HepG2 (cell line): ENCODE measurements around the gene PRIMPOL. TPM values are rescaled to one million over a fixed set of nuclear protein-coding genes. Genes with fewer than 3 reads are reported as not detected.
A peak's percentile ranks its signal among the peaks of the same experiment; 100 is the strongest.

ENCODE experiments used
- ATAC-seq: fragments of 200-7000 bp; cut with Tn5 transposase; 3 replicates; pipeline ENCODE4 v1.9.1; 2020; ENCODE audit warnings: mild to moderate bottlenecking, moderate library complexity
- BruUV-seq: library from RNA; stranded (reverse); fragments of 400-500 nt; replicated peaks from 2 replicates; lab custom pipeline; 2021; lab: Mats Ljungman, UMichigan
- CTCF ChIA-PET: fragments of 300-600 bp; formaldehyde crosslinking; extraction: SDS; loops from one replicate; lab custom pipeline; 2021; ENCODE audit warnings: low total read pairs, inconsistent platforms, low intra/inter-chr PET ratio; lab: Yijun Ruan, JAX
- POLR2A ChIA-PET: fragments of 350-600 bp; sonication (Branson Sonifier 250); formaldehyde crosslinking; loops from one replicate; lab custom pipeline; 2020; ENCODE audit warnings: antibody characterized with exemption, inconsistent platforms; lab: Yijun Ruan, JAX
- DNase-seq: peaks from one replicate; pipeline ENCODE4 v3.0.0-alpha.2; 2015; ENCODE audit warnings: low spot score
- FAIRE-seq: peaks from 3 replicates; lab custom pipeline; 2011; peaks lifted over from hg19 to GRCh38; lab: Jason Lieb, UNC
- H2AFZ ChIP-seq: one replicate; pipeline ENCODE4 v1.6.1; 2011; ENCODE audit warnings: low read length, inconsistent platforms
- H3K27ac ChIP-seq: fragments of 300-600 bp; 3 replicates; pipeline ENCODE4 v1.8.0; 2011; ENCODE audit warnings: mixed run types, mild to moderate bottlenecking, mixed read lengths, low read length, inconsistent platforms; ENCODE audit not compliant: insufficient read depth; ENCODE audit errors: extremely low read length
- H3K27me3 ChIP-seq, 2 experiments: fragments of 200-600 bp in 1 of 2; 2 replicates in 1 of 2; 3 replicates in 1 of 2; pipeline versions ENCODE4 v1.6.0 to v1.8.0; 2011; ENCODE audit warnings: low read length in 2 of 2, mild to moderate bottlenecking in 2 of 2, moderate library complexity in 2 of 2, inconsistent platforms in 1 of 2; ENCODE audit not compliant: insufficient read depth in 2 of 2, control insufficient read depth in 1 of 2
- H3K36me3 ChIP-seq, 2 experiments: fragments of 200-600 bp in 1 of 2; replicated peaks in 1 of 2; 2 replicates in 1 of 2; 3 replicates in 1 of 2; pipeline versions ENCODE4 v1.5.1 to v1.8.0; 2011; ENCODE audit warnings: low read length in 2 of 2, inconsistent platforms in 1 of 2; ENCODE audit not compliant: insufficient read depth in 2 of 2, control insufficient read depth in 1 of 2
- H3K4me1 ChIP-seq: 2 replicates; pipeline ENCODE4 v1.5.1; 2012; ENCODE audit warnings: low read length, inconsistent platforms; ENCODE audit not compliant: insufficient read depth
- H3K4me2 ChIP-seq: 2 replicates; pipeline ENCODE4 v1.6.0; 2011; ENCODE audit warnings: low read depth, low read length, inconsistent platforms
- H3K4me3 ChIP-seq, 3 experiments: fragments of 200-600 bp in 1 of 3; sonication (generic), shearing (Covaris generic) in 1 of 3; replicated peaks in 1 of 3; 2 replicates each; pipeline ENCODE4 v1.5.1; 2011 to 2016; ENCODE audit warnings: low read length in 3 of 3, inconsistent platforms in 2 of 3, low read depth in 2 of 3, mild to moderate bottlenecking in 2 of 3, control low read depth in 1 of 3, mixed read lengths in 1 of 3; ENCODE audit not compliant: insufficient read depth in 1 of 3
- H3K79me2 ChIP-seq: one replicate; pipeline ENCODE4 v1.6.1; 2011; ENCODE audit warnings: low read length, inconsistent platforms; ENCODE audit not compliant: insufficient read depth
- H3K9ac ChIP-seq: 2 replicates; pipeline ENCODE4 v1.6.0; 2011; ENCODE audit warnings: mild to moderate bottlenecking, low read depth, low read length, inconsistent platforms; ENCODE audit not compliant: insufficient read depth
- H3K9me3 ChIP-seq: 2 replicates; pipeline ENCODE4 v1.5.1; 2012; ENCODE audit warnings: mild to moderate bottlenecking, low read length
- H4K20me1 ChIP-seq: 2 replicates; pipeline ENCODE4 v1.6.0; 2011; ENCODE audit warnings: inconsistent platforms, mild to moderate bottlenecking, low read length, moderate library complexity; ENCODE audit not compliant: insufficient read depth
- MED1 ChIP-seq: sonication (generic); formaldehyde crosslinking; IDR thresholded peaks from 2 replicates; pipeline ENCODE4 v1.4.0; 2020; ENCODE audit warnings: missing genetic modification reagents
- RBM22 ChIP-seq: fragments of 200-400 bp; formaldehyde crosslinking; optimal IDR thresholded peaks from 2 replicates; pipeline ENCODE3; 2017; ENCODE audit warnings: mild to moderate bottlenecking, low read length, moderate library complexity
- ZBTB38 ChIP-seq: sonication (generic); formaldehyde crosslinking; IDR thresholded peaks from 2 replicates; pipeline ENCODE4 v1.5.1; 2020; ENCODE audit warnings: mild to moderate bottlenecking, missing genetic modification reagents
- ZNF224 ChIP-seq: sonication (generic); formaldehyde crosslinking; IDR thresholded peaks from 2 replicates; pipeline ENCODE4 v1.5.0; 2020; ENCODE audit warnings: mild to moderate bottlenecking, missing genetic modification reagents
- ZNF670 ChIP-seq: sonication (generic); formaldehyde crosslinking; IDR thresholded peaks from 2 replicates; pipeline ENCODE4 v1.8.0; 2022; ENCODE audit warnings: mild to moderate bottlenecking, missing genetic modification reagents, borderline replicate concordance
- WGBS: methylation state at CpG from one replicate; pipeline ENCODE4 v1.1.6; 2017; ENCODE audit warnings: low lambda C conversion rate; 5-methylcytosine and 5-hydroxymethylcytosine counted together
- in situ Hi-C: cut with HindIII; loops from 2 replicates; pipeline ENCODE4 v1.10.0; 2017; ENCODE audit warnings: low pct_unique_long_range_greater_than_20kb; ENCODE audit not compliant: extremely low pct_ligation_motif_present
- intact Hi-C: fragments of 100-400 bp; cut with micrococcal nuclease; formaldehyde crosslinking; loops from one replicate; pipeline ENCODE4 v1.10.0; 2022; ENCODE audit not compliant: unreplicated experiment
- polyA plus RNA-seq, 8 experiments: library from polyadenylated mRNA; depleted of rRNA in 3 of 8; stranded (reverse) in 7 of 8; unstranded in 1 of 8; fragments of >200 nt; fragmentation: Illumina TruSeq in 4 of 8; extraction: Trizol in 4 of 8; gene quantifications; 2 replicates each; pipeline versions ENCODE4 v1.2.1 to v1.2.3, GENCODE V29; 2011 to 2016; ENCODE audit warnings: low read depth in 4 of 8, missing spikeins in 1 of 8, mixed read lengths in 1 of 8; ENCODE audit not compliant: insufficient read depth in 1 of 8
- total RNA-seq, 5 experiments: library from RNA; depleted of rRNA; stranded (reverse); fragments of >200 nt; fragmentation: Illumina TruSeq; extraction: Trizol; gene quantifications; 2 replicates each; pipeline ENCODE4 v1.2.3, GENCODE V29; 2016; ENCODE audit warnings: low read depth in 1 of 5

Gene PRIMPOL
- total and polyA plus RNA-seq, 2 of the 13 experiments (the other 11 are each of a cell fraction or from before 2014, with no cell fraction given) = 7.3 to 11.0 TPM

DNA sequence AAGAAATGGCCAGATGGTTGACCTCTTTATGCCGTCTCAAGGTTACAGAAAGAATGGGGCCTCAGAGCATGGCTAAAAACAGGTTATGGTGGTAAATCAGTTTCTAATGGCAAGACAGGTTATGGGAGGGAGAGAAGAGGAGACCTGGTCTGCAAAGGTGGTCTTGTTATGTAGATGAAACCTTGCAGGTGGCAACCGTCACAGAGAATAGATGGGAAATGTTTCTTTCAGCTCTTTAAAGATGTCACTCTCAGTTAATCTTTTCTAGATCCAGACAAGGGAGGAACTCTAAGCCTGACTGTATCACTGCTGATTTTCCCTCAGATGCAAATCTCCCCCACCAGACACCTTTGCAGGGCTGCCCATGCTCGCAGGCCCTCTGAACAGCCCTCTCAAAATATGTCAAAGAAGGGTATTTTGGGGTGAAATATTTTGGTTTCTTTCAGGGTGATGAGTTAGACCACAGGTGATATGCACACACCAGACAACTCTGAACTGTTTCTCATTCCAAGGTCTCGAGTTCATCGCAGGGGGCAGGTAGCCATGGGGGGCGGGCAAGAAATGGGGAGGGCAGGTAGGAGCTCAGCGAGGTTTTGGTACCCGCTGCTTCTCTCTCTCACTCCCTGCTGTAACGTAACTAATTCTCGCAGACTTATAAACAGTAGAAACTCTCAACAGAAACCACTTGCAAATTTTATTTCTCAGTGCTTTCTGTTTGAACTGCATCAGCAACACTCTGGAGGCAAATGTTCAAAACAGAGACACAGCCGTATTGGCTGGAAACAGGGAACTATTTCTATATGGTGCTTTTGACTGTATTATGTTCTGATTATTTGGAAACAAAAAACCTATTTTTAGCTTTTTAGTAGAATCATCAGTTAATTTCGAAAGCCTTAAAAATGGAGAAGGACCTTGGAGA is 32.6 kb upstream of the PRIMPOL start:
- CTCF ChIA-PET = no interaction called here
- Histone ChIP-seq H3K4me2 (no peak overlapping the region), H3K36me3 (no peaks in the 10 kb centered on the region), H3K27me3 (no peaks in the 10 kb centered on the region), H3K9ac (no peak overlapping the region), H3K27ac (no peak overlapping the region), H2AFZ (no peak overlapping the region), H4K20me1 (no peaks in the 10 kb centered on the region), H3K79me2 (peaks cover 11% of the 10 kb centered on the region), H3K4me1 (peaks cover 48% of the 10 kb centered on the region), H3K4me3 (no peak overlapping the region), H3K9me3 (peaks cover 18% of the 10 kb centered on the region)
- POLR2A ChIA-PET = interaction anchor here (1.3 to 2.5 kb wide), 5 partner anchors 8 to 117 kb away, joined by 3 to 16 read pairs (median 5); partner anchors contain the start of genes CASP3, CENPU and PRIMPOL
- ATAC-seq (no peak), FAIRE-seq (no peak), DNase-seq (no peak)
- intact Hi-C loops (no loop called here), in situ Hi-C loops (no loop called here)
- TF ChIP-seq ZNF224 (CRISPR knock-in tag) = no peak
- peak; percentile 56 for TF ChIP-seq RBM22
- BruUV-seq = no TSS peak
- WGBS = 87% methylated on average over 12 of the region's 12 CpGs

DNA sequence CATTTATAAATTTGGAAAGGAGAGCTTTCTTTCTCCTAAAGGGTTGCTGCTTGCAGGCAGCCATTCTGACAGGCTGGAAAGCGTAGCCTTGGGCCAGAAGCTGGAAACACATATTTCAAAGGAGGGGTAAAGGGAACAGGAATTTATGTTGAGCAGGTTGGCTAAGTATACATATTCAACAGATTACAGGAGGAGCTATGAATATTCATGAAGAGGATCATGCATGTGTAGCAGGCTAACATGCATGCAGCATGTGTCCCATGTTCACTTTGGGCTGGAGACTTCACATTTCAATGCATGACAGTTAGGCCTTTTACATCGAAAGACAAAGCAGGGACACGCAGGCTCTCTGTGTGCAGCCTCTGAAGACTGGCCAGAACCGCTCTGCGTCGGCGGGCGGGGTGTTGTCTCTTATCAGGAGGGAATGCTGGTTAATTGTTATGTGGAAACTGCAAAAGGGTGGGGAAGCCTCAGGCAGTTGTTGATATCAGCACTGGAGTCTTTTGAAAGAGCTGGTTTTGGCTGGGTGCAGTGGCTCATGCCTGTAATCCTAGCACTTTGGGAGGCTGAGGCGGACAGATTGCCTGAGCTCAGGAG is 31.8 kb upstream of the PRIMPOL start:
- Histone ChIP-seq H4K20me1 (no peaks in the 10 kb centered on the region), H3K27ac (no peak overlapping the region), H3K4me1 (peaks cover 48% of the 10 kb centered on the region), H3K27me3 (no peaks in the 10 kb centered on the region), H3K9me3 (peaks cover 18% of the 10 kb centered on the region), H3K36me3 (no peaks in the 10 kb centered on the region), H3K79me2 (peaks cover 19% of the 10 kb centered on the region), H2AFZ (no peak overlapping the region), H3K4me3 (no peak overlapping the region), H3K9ac (no peak overlapping the region), H3K4me2 (no peak overlapping the region)
- TF ChIP-seq ZBTB38 (CRISPR knock-in tag) = peak; percentile 65; the same call in 1 of the 2 replicates
- TF ChIP-seq ZNF670 (CRISPR knock-in tag) = peak; percentile 41; the same call in 1 of the 2 replicates
- TF ChIP-seq MED1 (CRISPR knock-in tag) = no peak
- intact Hi-C loops (no loop called here), in situ Hi-C loops (no loop called here)
- 83% methylated on average over 9 of the region's 9 CpGs for WGBS
- no TSS peak for BruUV-seq
- no peak for DNase-seq
- no peak for FAIRE-seq
- ChIA-PET CTCF (no interaction called here), POLR2A (interaction anchor here (1.3 to 2.5 kb wide), 5 partner anchors 8 to 117 kb away, joined by 3 to 16 read pairs (median 5); partner anchors contain the start of genes CASP3, CENPU and PRIMPOL)
- ATAC-seq = no peak; the same call in 2 of the 3 replicates
